Activated naive CD4-positive, alpha-beta T cell treated with Interleukin-2 at 50 U/mL for 16 hours (primary cell): Measurements from ENCODE around the gene OR12D2.
"Not testable (repeated sequence)": the region's sequence is repeated elsewhere in the genome, so short reads cannot be mapped to it uniquely, and the experiment has no call there.

Experiments
- DNase-seq: peaks from one replicate; pipeline ENCODE4 v3.0.0-alpha.2; 2020

OR12D2 gene, protein sequence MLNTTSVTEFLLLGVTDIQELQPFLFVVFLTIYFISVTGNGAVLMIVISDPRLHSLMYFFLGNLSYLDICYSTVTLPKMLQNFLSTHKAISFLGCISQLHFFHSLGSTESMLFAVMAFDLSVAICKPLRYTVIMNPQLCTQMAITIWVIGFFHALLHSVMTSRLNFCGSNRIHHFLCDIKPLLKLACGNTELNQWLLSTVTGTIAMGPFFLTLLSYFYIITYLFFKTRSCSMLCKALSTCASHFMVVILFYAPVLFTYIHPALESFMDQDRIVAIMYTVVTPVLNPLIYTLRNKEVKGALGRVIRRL

DNA sequence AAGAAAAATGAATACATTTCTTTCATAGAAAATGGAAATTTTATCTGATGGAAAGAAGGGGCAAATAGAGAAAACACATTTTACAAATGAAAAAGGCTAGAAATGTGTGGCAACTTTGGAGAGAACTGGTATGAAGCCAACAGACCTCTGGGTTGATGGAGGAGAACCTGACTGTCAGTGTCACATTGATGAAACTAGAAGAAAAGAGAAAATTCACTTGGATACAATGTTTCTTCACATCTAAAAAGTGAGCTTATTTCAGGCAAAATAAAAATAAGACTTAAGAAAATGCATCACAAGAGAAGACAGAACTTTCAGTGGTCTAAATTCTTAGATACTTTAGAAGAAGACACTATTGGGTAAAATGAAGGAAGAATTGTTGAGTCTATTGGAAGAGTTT lies at the start of gene OR12D2:
Gene OR12D2 (plus strand): TSS at position 301 of the 400 bp plus-strand sequence. CDS start 1,069 bp downstream, outside the sequence.
- DNase-seq: no peak

DNA sequence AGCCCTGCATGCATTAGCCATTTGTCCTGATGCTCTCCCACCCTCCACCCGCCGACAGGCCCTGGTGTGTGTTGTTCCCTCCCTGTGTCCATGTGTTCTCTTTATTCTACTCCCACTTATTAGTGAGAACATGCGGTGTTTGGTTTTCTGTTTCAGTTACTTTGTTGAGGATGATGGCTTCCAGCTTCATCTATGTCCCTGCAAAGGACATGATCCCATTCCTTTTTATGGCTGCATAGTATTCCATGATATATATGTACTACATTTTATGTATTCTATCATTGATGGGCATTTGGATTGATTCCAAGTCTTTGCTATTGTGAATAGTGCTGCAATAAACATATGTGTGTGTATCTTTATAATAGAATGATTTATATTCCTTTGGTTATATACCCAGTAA lies 46.1 kb upstream of the OR12D2 start:
- DNase-seq: not testable (repeated sequence)

DNA sequence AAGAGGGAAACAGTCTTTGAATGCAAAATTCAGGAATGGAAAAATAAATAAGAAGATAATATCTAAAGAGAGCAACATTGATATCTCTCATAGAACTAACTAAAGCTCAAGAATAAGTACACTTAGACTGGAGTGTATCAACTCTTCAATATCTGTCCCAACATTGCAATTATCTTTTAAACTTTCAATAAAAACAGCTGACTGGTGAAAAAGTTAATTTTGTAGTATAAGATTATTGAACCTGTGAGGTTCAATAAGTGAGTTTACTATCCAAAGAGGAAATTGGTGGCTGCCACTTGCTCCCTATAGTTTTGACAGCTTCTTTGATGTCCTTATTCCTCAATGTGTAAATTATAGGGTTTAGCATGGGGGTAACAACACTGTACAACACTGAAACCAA lies 40.5 kb upstream of the OR12D2 start:
- no peak for DNase-seq

DNA sequence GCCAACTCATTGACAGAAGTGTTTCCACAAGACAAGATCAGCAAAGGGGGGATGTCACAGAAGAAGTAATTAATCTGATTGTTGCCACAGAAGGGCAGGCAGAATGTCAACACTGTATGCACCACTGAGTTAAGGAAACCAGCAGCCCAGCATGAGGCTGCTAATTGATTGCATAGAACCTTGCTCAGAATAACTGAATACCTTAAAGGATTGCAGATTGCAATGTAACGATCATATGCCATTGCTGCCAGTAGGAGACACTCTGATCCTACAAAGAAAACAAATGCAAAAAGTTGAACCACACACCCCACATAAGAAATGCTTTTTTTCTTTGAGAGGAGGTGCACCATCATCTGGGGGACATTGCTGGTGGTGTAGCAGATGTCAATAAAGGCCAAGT lies 39.8 kb upstream of the OR12D2 start:
- DNase-seq: no peak

DNA sequence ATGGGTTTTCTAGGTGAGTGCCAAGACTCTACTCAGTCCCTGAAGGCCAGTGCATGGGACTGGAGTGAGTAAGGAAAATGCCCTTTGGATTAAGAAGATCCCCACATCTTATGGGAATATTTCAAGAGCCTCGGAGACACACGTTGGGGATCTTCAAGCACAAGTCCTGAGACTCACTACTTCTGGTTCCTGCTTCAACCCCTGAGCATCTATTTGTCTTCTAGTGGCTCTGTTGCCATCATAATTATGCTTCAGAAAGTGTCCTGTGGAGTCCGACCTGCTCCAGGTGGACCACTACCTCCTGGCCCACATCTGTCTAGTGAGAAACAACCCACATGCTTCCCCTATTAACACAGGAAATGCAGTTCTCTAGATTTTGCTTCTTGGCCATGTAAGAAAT lies 26.7 kb upstream of the OR12D2 start, which contains the start of gene OR5V1:
Gene OR5V1 (minus strand): TSS at position 101 of the 400 bp plus-strand sequence. CDS start 12,670 bp downstream, outside the sequence.
- no peak for DNase-seq

DNA sequence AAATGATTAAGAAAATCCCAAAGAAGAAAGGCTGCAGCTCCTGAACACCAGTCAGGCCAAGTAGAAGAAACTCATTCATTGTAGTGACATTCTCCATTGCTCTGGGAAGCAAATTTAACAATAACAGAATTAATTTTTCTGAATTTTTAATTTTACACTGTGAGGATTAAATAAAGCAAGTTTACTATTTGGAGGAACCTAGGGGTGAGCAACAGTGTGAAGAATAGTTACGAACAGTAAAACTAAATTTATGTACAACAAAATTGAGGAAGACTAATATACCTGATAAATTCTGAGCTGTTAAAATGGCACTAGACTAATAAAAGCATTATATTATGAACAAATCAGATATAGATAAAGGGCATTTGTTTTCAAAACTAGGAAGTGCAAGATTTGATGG lies 20.2 kb upstream of the OR12D2 start, which contains the start of gene OR12D3:
Gene OR12D3 (minus strand): TSS at position 101 of the 400 bp plus-strand sequence. CDS start 4 bp downstream, at position 97.
- DNase-seq: no peak

DNA sequence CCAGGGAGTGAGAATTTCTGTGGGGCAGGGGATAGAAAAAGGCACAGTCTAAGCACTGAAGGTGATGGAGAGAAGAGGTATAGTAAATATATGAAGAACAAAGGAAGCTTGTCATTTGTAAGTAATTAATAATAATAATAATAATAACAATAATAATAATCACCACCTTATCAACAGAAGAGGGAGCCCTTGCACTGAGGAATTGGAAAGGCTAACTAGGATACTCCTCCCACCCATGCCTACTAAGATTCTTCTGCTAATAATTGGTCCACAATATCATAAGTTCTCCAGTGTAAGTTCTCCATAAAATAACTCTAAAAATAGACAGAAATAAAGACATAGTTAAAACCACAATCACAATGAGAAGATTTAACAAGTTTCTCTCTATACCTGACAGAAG lies 19.4 kb upstream of the OR12D2 start:
- DNase-seq: no peak

DNA sequence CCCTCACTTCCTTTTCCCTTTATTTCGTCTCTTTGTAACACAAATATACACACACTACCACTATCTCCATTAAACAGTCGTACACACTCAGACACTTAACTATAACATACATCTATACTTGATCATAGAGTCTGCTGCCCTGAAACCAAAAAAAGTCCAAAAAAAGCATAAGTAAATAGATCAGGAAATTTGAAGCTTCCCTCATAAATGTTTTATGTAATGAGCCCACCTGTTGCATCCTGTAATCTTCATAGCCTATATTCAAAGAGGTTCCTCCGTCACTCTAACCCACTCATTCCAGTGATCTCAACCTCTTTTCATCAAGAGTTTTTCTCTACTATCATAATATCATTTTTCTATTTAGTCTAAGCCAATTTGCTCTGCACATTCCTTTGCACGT lies 6.9 kb upstream of the OR12D2 start:
- DNase-seq: no peak

DNA sequence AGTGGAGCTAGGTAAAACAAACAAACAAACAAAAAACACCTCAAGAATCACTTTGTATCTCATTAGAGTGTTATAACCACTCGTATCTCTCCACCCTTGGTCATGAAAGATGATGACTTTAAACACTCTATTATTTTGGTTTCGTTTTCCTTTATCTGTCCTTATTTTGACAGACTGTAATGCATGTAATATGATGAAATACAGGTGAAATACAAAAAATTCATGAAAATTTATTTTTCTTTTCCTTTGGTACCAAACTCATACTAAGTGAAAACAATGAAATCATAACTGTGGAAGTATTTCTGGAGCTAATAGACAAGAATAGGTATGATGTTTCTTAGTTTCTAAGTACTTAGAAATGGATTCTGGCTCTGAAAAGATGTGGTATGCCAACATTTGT lies 4.1 kb downstream of the OR12D2 start:
- no peak for DNase-seq

DNA sequence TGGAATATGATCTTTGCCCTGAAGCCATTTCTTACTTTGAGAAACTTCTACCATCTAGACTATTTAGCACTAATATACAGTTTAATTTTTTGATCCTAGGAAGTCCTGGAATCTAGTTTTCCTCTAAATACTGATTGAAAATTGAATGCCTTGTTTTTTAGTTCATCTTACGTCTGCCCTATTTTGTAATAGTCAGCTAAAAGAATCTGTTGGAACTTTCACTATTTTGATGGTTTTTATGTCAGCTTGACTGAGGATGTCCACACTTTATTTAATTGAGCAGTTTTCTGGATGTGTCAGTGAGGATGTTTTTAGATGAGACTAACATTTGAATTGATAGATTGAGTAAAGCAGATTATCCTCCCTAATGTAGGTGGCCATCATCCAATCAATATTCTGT lies 8.4 kb downstream of the OR12D2 start:
- no peak for DNase-seq

DNA sequence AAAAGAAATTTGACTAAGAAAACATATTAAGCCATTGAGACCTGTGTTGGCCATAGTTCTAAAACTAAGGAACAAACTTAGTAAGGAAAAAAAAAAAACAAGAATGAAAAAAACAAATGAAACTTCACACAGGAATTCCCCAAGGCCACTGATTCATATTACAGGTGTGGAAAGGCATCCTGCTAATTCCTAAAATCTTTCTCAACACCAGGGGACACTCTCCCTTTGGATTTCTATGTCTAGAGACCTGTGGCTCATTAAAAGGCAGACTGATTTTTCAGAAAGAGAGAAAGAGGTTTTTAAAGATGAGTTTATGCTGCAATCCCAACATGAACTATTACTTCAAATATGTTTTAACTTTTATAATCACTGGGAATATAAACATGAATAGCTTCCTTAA lies 19.2 kb downstream of the OR12D2 start, which contains the start of gene OR12D1:
Gene OR12D1 (plus strand): TSS at position 341 of the 400 bp plus-strand sequence.
- DNase-seq: no peak

DNA sequence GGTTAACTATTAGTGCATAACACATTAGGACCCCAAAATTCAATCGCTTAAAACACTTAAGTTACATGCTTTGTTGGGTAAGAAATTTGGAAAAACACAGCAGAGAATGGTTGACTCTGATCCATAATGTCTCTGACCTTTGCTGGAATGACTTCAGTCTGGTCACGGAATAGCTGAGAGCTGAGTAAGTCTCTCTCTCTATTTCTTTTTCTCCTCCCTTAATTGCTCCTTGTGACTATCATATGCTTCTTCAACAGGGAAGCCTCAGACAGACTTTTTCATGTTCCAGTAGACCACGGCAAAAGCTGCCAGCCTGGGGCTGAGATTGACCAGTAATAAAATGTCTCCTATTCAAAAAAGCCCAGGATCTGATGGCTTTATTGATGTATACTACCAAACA lies 24.1 kb downstream of the OR12D2 start:
- DNase-seq: no peak

DNA sequence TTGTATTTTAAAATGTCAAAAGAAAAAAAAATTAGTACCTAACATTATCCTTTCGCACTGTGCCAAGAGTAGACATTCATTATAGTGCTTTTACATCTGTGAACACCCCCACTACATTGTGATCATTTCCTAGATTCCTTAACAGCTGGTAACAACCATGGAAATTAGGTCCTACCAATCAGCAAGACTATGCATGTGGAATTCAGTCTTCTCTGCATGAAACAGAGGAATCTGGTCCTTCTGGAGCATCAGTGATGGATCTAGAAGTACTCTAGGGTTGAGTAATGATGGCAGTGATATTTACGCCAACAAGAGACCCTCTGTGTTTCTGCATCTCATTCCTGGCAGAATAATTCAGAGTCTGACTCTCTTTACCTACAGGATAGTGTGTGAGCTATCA lies 28.7 kb downstream of the OR12D2 start:
- no peak for DNase-seq

DNA sequence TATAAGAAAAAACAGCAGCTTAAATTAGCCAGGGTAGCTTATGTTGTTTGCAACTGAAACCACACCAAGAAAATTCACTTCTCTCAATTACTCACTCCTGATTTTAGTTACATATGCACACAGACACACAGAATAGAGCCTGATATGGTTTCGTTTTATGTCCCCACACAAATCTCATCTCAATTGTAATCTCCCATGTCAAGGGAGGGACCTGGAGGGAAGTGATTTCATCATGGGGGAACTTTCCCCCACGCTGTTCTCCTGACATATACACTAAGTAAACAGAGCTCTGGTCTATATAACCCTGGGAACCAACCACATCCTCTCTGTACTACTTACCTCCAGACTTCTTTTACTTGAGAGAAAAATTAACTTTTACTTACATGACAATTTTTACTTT lies 29.1 kb downstream of the OR12D2 start:
- DNase-seq: no peak

DNA sequence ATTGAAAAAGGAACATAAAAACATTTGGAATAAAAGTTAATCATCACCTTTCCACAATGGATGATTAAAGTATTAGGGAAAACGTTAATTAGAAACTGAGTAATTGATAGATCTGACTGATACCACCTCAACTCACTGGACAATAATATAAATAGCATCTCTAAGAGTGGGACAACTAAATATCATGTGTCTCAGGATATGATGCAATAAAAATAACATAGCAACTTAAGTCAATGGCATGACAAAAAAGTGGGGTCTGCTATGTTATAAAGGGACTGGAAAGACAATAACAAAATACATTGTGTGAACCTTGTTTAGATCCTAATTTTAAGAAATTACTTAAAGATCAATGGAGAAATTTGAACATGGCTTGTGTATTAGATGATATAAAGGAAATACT lies 29.6 kb downstream of the OR12D2 start:
- no peak for DNase-seq

DNA sequence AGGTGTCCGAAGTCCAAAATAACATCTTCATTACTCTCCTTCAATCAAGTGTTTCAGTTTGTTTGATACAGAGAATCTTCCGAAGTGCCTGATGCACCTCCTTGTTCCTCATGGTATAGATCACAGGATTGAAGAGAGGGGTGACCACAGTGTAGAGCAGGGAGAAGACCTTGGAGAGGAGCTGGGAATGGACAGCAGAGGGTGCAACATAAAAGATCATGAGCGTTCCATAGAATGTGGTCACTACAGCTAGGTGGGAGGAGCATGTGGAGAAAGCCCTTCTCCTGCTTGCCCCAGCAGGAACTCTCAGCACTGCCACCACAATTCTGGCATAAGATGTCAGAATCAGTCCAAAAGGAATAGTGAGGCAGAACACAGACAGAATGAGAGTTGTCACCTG lies 31.2 kb downstream of the OR12D2 start:
- no peak for DNase-seq

DNA sequence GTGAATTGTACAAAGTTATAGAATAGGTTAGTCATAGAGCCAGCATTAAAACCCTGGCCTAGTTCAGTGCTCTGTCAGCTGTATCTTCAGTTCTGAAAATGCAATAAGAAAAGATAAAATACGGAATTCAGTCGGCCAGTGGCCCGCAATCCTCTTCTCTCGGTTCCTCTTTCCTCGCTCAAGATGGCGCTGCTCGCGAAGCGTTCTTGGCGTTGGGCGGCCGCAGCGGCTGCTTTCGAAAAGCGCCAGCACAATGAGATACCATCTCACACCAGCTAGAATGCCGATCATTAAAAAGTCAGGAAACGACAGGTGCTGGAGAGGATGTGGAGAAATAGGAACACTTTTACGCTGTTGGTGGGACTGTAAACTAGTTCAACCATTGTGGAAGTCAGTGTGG lies 41.3 kb downstream of the OR12D2 start:
- DNase-seq: not testable (repeated sequence)

DNA sequence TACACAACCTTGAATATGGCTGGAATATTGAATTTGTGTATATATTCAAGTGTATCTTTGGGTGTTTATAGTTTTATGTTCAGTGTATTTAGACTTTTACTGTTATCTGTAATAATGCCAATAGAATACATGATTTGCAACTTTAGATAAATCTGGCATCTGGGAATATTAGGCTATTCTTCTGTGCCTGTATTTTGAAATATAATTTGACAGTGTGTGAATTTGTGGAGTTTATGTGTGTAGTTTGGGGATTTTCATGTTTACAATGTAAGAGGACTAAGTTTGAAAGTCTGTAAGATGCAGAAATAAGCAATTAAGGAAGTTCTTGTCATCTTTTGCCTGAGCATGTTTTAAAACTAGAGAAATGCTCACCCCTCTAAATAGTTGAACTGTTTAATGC lies 43.6 kb downstream of the OR12D2 start, which contains the start of gene OR10C1:
Gene OR10C1 (plus strand): TSS at position 301 of the 400 bp plus-strand sequence. CDS start 710 bp downstream, outside the sequence.
- no peak for DNase-seq

DNA sequence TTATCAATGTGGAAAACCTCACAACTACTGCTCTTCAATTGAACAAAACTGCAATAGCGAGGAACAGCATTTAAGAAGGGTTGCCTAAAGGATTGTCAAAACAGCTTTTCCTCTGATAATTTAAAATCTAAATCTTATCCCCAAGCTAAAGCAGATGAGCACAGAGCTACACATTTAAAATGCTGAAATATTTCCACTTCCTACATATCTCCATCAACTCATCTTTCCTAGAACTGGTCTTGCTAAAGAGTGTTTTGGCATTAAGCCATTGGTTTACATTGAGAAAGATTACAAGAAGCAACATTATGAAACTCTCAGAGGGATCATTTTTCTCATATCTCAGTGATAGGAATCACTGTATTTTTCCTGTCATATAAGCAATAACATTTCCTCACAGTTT lies 47.3 kb downstream of the OR12D2 start:
- DNase-seq: no peak

DNA sequence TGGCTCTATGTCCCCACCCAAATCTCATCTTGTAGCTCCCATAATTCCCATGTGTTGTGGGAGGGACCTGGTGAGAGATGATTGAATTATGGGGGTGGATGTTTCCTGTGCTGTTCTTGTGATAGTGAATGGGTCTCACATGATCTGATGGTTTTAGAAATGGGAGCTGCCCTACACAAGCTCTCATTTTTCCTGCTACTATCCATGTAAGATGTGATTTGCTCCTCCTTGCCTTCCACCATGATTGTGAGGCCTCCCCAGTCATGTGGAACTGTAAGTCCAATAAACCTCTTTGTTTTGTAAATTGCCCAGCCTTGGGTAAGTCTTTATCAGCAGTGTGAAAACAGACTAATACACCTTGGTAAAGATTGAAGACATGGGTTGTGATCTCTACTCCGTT lies 48.6 kb downstream of the OR12D2 start:
- DNase-seq: not testable (repeated sequence)
